GM10266 (cell line): Measurements from ENCODE around the gene ME3.

Experiments used
- DNase-seq: peaks from one replicate; pipeline ENCODE4 v3.0.0; 2012; ENCODE audit errors: extremely low spot score
- CTCF ChIP-seq: IDR thresholded peaks from 2 replicates; pipeline ENCODE4 v1.5.1; 2012; ENCODE audit warnings: mild to moderate bottlenecking, low read depth; ENCODE audit not compliant: control insufficient read depth, insufficient read depth; ENCODE audit errors: missing control alignments

Gene ME3

DNA sequence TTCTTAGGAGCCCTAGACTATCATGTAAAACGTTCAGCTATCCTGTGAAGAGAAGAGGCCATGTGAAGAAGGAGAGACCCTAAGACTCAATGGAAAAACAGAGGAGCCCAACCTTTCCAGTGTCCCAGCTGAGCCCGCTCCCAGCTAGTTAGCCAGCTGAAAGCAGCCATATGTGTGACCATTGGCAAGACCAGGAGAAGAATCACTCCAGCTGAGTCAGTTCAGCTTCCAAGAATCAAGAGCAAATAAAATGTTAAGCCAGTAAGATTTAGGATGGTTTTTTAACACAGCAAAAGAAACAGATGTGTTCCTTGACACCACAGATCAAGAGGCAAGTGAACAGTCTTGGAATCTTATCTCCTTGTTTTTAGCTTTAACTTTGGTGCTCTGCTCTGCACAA lies 189.7 kb downstream of the ME3 start:
- no peak for DNase-seq
- TF ChIP-seq CTCF, result no peak

GRCh38 chr11:86481399-86481798 lies 191.0 kb downstream of the ME3 start:
- DNase-seq, result no peak
- TF ChIP-seq CTCF, result no peak

DNA sequence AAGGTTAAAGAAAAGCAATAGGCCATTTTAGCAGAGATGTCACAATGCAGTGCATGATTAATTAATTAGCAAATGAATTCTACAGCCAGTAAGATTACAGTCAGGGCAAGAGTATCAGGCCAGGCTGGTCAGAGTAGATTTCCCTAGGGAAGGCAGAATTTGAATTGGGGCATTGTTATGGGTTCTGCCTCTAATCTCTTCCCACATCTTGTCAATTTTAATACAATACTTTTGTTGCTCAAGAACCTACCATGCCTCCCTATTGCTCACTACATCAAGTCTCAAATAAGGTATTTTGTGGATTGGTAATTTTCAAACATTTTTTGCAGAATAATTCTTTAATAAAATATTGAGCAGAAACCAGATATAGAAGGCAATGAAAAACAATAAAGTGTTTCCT lies 194.1 kb downstream of the ME3 start:
- TF ChIP-seq CTCF, result no peak
- no peak for DNase-seq

DNA sequence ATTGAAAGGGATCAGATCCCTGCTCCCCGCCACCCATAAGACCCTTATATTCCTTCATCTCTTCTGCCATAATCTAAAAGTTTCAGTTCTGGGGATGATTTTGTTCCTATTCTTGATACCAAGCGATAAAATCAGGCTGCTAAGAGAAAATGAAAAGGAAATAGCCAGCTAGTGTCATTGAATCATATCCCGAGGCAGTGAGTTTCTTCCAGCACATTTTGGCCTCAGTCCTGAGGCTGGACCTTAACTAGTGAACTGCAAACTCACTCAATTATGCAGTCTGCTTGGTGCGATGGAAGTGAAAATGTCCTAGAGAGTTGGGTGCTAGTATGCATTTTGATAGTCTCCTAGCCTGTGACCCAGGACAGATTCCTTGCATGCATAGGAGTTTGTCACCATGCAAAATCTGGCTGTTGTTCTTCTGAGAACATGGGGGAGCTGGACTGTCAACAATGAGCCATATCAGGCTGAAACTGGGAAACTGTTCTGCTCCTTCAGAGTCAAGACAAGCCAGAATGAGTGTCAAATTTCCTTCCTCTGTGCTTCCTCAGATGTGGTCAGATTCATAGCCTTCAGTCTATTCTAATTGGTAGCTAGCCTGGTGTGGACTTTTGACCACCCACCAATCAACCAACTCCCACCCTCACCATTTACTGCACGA lies 194.8 kb downstream of the ME3 start:
- TF ChIP-seq CTCF, result no peak
- DNase-seq, result no peak

DNA sequence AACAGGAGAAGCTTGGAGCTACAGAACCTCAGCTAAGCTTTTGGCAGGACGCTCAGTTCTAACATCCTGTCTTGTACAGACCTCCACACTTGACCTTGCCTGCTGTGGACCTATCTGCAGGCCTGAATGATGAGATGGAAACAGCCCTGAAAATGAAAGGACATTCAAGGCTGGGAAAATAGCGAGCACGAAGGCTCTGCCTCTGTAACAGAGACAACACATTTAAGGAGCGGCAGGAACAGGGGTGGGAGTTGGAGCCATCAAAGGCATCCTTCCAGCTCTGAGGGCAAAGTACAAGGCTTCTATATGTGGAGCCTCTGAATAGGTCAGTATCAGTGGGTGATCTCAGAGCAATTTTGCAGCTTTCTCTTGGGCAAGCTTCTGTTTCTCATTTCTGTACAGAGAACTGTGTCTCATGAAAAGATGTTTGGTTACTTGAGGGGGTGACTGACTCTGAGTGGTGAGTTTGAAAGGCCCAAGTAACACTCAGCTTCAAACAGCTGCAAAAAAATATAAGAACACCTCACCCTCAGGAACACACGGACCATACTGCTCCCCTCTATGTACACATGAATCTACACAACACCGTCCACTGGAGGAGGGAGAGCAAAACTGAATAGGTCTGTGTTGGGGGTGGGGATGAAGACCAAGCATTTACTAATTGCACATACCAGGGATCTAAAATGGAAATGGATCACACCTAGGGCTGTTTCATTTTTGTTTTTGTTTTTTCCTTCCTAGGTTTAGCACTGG lies 196.1 kb downstream of the ME3 start:
- no peak for DNase-seq
- TF ChIP-seq CTCF, result no peak

DNA sequence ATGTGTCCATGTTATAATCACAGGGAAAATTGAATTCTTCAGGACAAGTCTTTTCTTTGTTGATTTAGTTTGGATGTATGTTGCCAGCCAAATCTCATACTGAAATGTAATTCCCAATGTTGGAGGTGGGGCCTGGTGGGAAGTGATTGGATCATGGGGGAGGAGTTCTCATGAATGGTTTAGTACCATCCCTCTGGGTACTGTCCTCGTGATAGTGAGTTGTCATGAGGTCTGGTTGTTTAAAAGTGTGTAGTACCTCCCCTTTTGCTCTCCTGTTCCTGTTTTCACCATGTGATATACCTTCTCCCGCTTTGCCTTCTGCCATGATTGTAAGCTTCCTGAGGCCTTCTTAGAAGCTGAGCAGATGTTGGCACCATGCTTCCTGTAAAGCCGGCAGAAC lies 197.4 kb downstream of the ME3 start:
- no peak for TF ChIP-seq CTCF

GRCh38 chr11:86473991-86474833 lies 198.2 kb downstream of the ME3 start:
- no peak for TF ChIP-seq CTCF
- no peak for DNase-seq

More for the DNA sequence above, 197.4 kb downstream of the ME3 start:
- no peak for DNase-seq
